ENCODE results near the gene ADGRL1. TPM values are rescaled to one million over a fixed set of nuclear protein-coding genes. Genes with fewer than 3 reads are reported as not detected.
A peak's percentile ranks its signal among the peaks of the same experiment; 100 is the strongest.
"Not testable (repeated sequence)": the region's sequence is repeated elsewhere in the genome, so short reads cannot be mapped to it uniquely, and the experiment has no call there.

ADGRL1 gene
- polyA plus RNA-seq: 10 to 100 TPM in 1 of 2 donors, 1 to 10 TPM in 1; 4.7 to 11.1 TPM

DNA sequence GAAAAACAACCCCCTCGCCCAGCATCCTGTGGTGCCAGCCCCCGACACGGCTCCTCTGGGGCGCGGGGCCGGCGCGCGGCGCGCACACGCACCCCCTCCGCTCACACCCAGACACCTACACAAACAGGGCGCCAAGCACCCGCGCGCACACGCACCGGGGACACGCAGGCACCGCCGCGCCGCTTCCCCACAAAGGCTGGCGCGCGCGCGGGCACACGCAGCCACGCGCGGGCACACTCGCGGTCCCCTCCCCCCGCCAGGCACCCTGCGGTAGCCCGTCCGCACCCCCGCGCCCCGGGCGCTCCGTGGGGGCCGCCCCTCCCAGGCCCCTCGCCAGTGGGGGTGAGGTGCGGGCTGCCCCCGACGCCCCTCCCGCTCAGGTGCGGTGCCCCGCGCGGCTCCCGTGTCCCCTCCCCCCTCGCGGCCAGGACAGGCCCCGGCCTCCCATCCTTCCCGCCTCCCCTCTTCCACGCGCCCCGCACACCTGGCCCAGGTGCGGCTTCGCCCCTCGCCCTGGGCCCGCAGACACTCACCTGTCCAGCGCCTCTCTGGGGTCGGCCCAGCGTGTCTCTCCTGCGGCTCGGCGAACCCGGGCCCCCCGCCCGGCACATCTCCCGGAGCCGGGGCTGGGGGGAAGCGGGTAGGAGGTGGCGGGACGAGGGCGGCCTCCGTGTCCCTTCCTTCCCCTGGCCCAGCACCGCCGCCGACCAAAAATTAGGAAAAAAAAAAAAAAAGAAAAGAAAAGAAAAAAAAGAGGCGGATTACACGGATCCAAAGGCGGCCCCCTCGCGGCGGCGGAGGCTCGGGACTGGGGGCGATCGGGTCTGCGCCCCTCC is at the start of gene ADGRL1:
ADGRL1 (minus strand) TSS at position 718 of the 836 bp plus-strand sequence. CDS start 22,567 bp downstream, outside the sequence.
- 1% methylated on average over 44 to 96 of the region's 96 CpGs for WGBS, 2 donors
- H3K9me3 ChIP-seq (ENCODE audit: control insufficient read depth in 2 of 2, insufficient read depth in 1 of 2, low read depth in 1 of 2, low read length in 1 of 2); H3K36me3 ChIP-seq (ENCODE audit: control insufficient read depth in 2 of 2, insufficient read depth in 2 of 2, low read length in 1 of 2); H3K27me3 ChIP-seq (ENCODE audit: control insufficient read depth in 1 of 2, insufficient read depth in 2 of 2, low read length in 2 of 2): not testable (repeated sequence)
- H3K4me1 ChIP-seq (ENCODE audit: control insufficient read depth in 2 of 2, insufficient read depth in 2 of 2, low read length in 1 of 2): peaks cover 0 to 12% of the 10 kb centered on the region in 2 donors
- peak within 1 kb of the TSS; percentile 49 to 54 for H3K4me3 ChIP-seq (ENCODE audit: low read depth in 1 of 2, low read length in 2 of 2)
- H3K27ac ChIP-seq (ENCODE audit: low read depth in 2 of 2, low read length in 1 of 2): peak within 1 kb of the TSS; percentile 41 to 60

- not testable (repeated sequence) for H3K36me3 ChIP-seq (ENCODE audit: control insufficient read depth in 2 of 2, insufficient read depth in 2 of 2, low read length in 1 of 2); H3K27me3 ChIP-seq (ENCODE audit: control insufficient read depth in 1 of 2, insufficient read depth in 2 of 2, low read length in 2 of 2); H3K4me1 ChIP-seq (ENCODE audit: control insufficient read depth in 2 of 2, insufficient read depth in 2 of 2, low read length in 1 of 2); H3K27ac ChIP-seq (ENCODE audit: low read depth in 2 of 2, low read length in 1 of 2); H3K9me3 ChIP-seq (ENCODE audit: control insufficient read depth in 2 of 2, insufficient read depth in 1 of 2, low read depth in 1 of 2, low read length in 1 of 2); H3K4me3 ChIP-seq (ENCODE audit: low read depth in 1 of 2, low read length in 2 of 2)
- 50 to 73% methylated on average over 1 of the region's 1 CpG for WGBS, 2 donors
Observed at GRCh38 chr19:14255316-14255715, 49.3 kb upstream of the ADGRL1 start.

DNA sequence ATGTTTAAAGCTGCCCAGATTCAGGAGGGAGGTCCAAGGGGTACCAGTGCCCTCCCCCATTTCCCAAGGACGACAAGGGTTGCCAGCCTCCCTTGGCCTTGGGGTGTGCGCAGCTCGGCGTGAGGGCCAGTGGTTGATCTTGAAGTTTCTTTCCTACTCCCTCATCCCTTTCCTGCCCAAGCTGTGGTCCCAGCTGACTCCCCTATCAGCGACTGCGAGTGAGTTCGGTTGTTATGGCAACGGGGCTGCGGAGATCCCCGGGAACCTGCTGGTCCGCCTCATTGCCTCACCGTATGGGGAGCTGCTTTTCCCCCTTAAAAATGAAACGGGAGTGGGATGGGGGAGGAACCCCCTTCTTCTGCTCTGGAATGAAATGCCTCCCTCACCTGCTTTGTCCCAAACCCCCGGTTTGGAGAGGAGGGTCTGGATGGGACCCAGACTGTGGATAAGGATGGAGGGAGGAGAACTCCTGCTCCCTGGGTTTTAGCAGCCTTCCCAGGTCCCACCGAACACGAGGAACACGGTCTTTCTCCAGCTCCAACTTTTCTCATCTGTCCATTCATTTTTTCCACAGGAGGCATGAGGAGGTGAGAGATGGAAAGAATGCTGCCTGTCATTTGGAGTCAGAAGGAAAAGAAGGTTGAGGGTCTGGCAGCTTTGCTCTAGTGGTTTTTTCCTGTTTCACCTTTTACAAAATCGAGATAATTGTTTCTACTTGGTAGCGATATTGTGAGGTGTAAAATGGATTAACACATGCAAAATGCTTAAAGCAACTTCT is 48.0 kb upstream of the ADGRL1 start:
- not testable (repeated sequence) for H3K36me3 ChIP-seq (ENCODE audit: control insufficient read depth in 2 of 2, insufficient read depth in 2 of 2, low read length in 1 of 2); H3K27ac ChIP-seq (ENCODE audit: low read depth in 2 of 2, low read length in 1 of 2); H3K4me3 ChIP-seq (ENCODE audit: low read depth in 1 of 2, low read length in 2 of 2); H3K27me3 ChIP-seq (ENCODE audit: control insufficient read depth in 1 of 2, insufficient read depth in 2 of 2, low read length in 2 of 2); H3K4me1 ChIP-seq (ENCODE audit: control insufficient read depth in 2 of 2, insufficient read depth in 2 of 2, low read length in 1 of 2); H3K9me3 ChIP-seq (ENCODE audit: control insufficient read depth in 2 of 2, insufficient read depth in 1 of 2, low read depth in 1 of 2, low read length in 1 of 2)
- 11 to 19% methylated on average over 19 of the region's 19 CpGs for WGBS, 2 donors

DNA sequence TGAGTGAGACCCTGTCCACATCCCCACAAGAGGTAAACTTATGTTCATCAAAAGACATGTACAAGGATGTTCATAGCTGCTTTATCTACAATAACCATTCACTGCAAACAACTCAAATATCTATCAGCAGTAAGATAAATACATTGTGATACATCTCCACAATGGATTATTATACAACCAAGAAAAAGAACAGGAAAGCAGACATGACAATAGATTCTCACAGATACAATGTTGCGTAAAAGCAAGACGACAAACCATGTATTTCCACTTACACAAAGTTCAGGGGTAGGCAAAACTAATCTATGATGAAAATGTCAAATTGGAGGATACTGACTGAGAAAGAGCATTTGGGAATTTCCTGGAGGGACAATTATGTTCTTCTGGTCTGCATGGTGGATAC is 46.2 kb upstream of the ADGRL1 start:
- not testable (repeated sequence) for H3K36me3 ChIP-seq (ENCODE audit: control insufficient read depth in 2 of 2, insufficient read depth in 2 of 2, low read length in 1 of 2); H3K4me3 ChIP-seq (ENCODE audit: low read depth in 1 of 2, low read length in 2 of 2); H3K27me3 ChIP-seq (ENCODE audit: control insufficient read depth in 1 of 2, insufficient read depth in 2 of 2, low read length in 2 of 2); H3K4me1 ChIP-seq (ENCODE audit: control insufficient read depth in 2 of 2, insufficient read depth in 2 of 2, low read length in 1 of 2); H3K27ac ChIP-seq (ENCODE audit: low read depth in 2 of 2, low read length in 1 of 2); H3K9me3 ChIP-seq (ENCODE audit: control insufficient read depth in 2 of 2, insufficient read depth in 1 of 2, low read depth in 1 of 2, low read length in 1 of 2)
- WGBS, 2 donors: 92 to 94% methylated on average over 2 of the region's 2 CpGs

DNA sequence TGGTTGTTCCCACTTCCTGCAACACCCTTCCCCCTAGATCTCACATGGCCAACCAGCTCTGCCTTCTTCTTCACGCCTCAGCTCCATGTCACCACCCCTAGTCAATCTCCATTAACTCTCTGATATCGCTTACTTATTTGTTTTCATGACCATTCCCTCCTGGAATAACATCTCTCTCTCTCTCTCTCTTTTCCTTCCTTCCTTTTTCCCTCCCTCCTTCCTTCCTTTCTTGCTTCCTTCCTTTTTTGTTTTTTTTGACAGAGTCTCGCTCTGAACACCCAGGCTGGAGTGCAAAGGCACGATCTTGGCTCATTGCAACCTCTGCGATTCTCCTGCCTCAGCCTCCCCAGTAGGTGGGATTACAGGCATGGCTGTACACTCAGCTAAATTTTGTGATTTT is 44.9 kb upstream of the ADGRL1 start:
- no peak overlapping the region for H3K4me3 ChIP-seq (ENCODE audit: low read depth in 1 of 2, low read length in 2 of 2)
- H3K9me3 ChIP-seq (ENCODE audit: control insufficient read depth in 2 of 2, insufficient read depth in 1 of 2, low read depth in 1 of 2, low read length in 1 of 2): no peaks in the 10 kb centered on the region
- no peaks in the 10 kb centered on the region for H3K4me1 ChIP-seq (ENCODE audit: control insufficient read depth in 2 of 2, insufficient read depth in 2 of 2, low read length in 1 of 2)
- H3K27ac ChIP-seq (ENCODE audit: low read depth in 2 of 2, low read length in 1 of 2): no peak overlapping the region
- no peaks in the 10 kb centered on the region for H3K36me3 ChIP-seq (ENCODE audit: control insufficient read depth in 2 of 2, insufficient read depth in 2 of 2, low read length in 1 of 2)
- WGBS, 2 donors: 74 to 78% methylated on average over 5 of the region's 5 CpGs
- no peaks in the 10 kb centered on the region for H3K27me3 ChIP-seq (ENCODE audit: control insufficient read depth in 1 of 2, insufficient read depth in 2 of 2, low read length in 2 of 2)

DNA sequence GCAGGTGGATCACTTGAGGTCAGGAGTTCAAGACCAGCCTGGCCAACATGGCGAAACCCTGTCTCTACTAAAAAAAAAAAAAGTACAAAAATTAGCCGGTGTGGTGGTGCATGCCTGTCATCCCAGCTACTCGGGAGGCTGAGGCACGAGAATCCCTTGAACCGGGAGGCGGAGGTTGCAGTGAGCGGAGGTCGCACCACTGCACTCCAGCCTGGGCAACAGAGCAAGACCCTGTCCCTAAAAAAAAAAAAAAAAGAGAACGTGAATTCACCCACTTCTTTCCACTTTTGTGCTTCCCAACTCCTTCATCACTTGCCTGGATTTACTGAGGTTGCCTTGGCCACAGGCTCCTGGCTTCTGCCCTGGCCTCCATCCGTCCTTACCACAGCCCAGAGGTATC is 44.3 kb upstream of the ADGRL1 start:
- H3K27me3 ChIP-seq (ENCODE audit: control insufficient read depth in 1 of 2, insufficient read depth in 2 of 2, low read length in 2 of 2); H3K36me3 ChIP-seq (ENCODE audit: control insufficient read depth in 2 of 2, insufficient read depth in 2 of 2, low read length in 1 of 2); H3K9me3 ChIP-seq (ENCODE audit: control insufficient read depth in 2 of 2, insufficient read depth in 1 of 2, low read depth in 1 of 2, low read length in 1 of 2); H3K27ac ChIP-seq (ENCODE audit: low read depth in 2 of 2, low read length in 1 of 2); H3K4me3 ChIP-seq (ENCODE audit: low read depth in 1 of 2, low read length in 2 of 2); H3K4me1 ChIP-seq (ENCODE audit: control insufficient read depth in 2 of 2, insufficient read depth in 2 of 2, low read length in 1 of 2): not testable (repeated sequence)
- WGBS, 2 donors: 89% methylated on average over 10 of the region's 10 CpGs

DNA sequence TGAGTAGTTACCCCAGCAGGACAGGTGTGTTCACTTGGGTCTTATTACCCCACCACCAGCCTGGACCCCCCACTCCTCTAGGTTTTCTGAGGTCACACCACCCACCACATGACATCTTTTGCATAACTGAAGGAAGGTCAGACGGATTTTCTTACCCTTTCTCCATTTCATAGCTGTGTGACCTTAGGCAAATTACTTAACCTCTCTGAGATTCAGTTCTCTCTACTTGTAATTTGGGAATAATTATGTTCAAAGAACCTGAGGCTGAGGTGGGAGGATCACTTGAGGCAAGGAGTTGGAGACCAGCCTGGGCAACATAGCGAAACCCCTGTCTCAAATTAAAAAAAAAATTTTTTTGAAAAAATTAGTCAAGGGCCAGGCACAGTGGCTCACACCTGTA is 43.9 kb upstream of the ADGRL1 start:
- not testable (repeated sequence) for H3K4me3 ChIP-seq (ENCODE audit: low read depth in 1 of 2, low read length in 2 of 2); H3K27me3 ChIP-seq (ENCODE audit: control insufficient read depth in 1 of 2, insufficient read depth in 2 of 2, low read length in 2 of 2); H3K36me3 ChIP-seq (ENCODE audit: control insufficient read depth in 2 of 2, insufficient read depth in 2 of 2, low read length in 1 of 2); H3K9me3 ChIP-seq (ENCODE audit: control insufficient read depth in 2 of 2, insufficient read depth in 1 of 2, low read depth in 1 of 2, low read length in 1 of 2); H3K27ac ChIP-seq (ENCODE audit: low read depth in 2 of 2, low read length in 1 of 2); H3K4me1 ChIP-seq (ENCODE audit: control insufficient read depth in 2 of 2, insufficient read depth in 2 of 2, low read length in 1 of 2)
- WGBS, 2 donors: 64 to 76% methylated on average over 2 of the region's 2 CpGs

DNA sequence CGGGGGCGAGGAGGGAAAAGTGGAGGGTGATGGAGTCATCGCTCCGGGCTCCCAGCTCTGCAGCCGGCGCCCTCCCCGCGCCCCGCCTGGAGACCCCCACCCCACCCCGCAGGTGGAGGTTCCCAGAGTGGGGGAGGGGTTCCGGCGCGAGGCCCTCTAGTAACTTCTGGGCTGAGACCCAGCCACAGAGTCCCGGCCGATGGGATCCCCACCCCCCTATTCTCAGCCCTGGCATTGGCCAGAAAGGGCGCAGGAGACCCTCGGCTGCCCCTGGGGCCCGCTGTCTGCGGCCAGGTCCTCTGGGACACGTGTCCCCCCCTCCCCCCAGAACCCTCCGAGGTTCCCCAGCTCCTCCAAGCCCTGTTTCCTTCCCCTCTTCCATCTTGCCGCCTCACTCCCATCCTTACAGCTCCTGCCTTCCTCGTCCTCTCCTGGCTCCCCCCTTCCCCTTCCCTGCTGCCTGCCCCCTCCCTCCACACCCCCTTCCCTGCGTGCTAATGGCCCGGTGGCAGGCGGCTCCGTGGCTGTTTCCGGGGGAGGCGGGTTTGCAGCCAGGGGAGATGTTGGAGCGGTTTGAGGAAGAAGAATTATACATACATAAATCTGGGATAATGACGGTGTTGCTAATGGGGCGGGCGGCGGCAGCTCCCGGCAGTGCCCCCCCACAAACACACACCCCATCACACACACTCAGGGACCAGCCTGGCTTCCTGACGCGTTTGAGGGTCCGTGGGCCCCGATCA is 43.2 kb upstream of the ADGRL1 start:
- H3K27me3 ChIP-seq (ENCODE audit: control insufficient read depth in 1 of 2, insufficient read depth in 2 of 2, low read length in 2 of 2); H3K9me3 ChIP-seq (ENCODE audit: control insufficient read depth in 2 of 2, insufficient read depth in 1 of 2, low read depth in 1 of 2, low read length in 1 of 2); H3K4me1 ChIP-seq (ENCODE audit: control insufficient read depth in 2 of 2, insufficient read depth in 2 of 2, low read length in 1 of 2); H3K36me3 ChIP-seq (ENCODE audit: control insufficient read depth in 2 of 2, insufficient read depth in 2 of 2, low read length in 1 of 2): not testable (repeated sequence)
- Histone ChIP-seq H3K27ac (ENCODE audit: low read depth in 2 of 2, low read length in 1 of 2) (peak overlapping the region in 1 of 2 donors; percentile 31), H3K4me3 (ENCODE audit: low read depth in 1 of 2, low read length in 2 of 2) (peak overlapping the region; percentile 37 to 46)
- 2 to 4% methylated on average over 31 to 38 of the region's 39 CpGs for WGBS, 2 donors

DNA sequence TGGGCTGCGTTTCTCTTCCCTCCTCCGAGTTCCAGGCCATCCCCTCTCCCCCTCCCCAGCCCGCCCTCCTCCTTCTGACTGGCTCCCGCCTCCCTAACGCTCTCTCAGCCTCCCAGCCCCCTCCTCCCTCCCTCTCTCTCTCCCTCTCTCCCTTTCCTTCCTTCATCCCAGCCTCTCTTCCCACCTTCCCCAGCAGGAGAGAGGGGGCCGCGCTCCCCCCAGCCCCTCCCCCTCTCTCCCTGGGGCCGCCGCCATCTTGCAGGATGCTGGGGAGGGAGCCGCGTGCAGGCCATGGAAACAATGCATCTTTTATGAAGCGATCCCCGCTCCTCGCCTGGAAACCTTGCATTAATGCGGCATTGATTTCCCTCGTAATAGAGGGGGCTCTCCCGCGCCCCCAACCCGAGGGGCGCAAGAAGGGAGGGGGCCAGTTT is 42.6 kb upstream of the ADGRL1 start:
- Histone ChIP-seq H3K9me3 (ENCODE audit: control insufficient read depth in 2 of 2, insufficient read depth in 1 of 2, low read depth in 1 of 2, low read length in 1 of 2) (no peaks in the 10 kb centered on the region), H3K27me3 (ENCODE audit: control insufficient read depth in 1 of 2, insufficient read depth in 2 of 2, low read length in 2 of 2) (no peaks in the 10 kb centered on the region), H3K4me3 (ENCODE audit: low read depth in 1 of 2, low read length in 2 of 2) (peak overlapping the region; percentile 37 to 46), H3K4me1 (ENCODE audit: control insufficient read depth in 2 of 2, insufficient read depth in 2 of 2, low read length in 1 of 2) (no peaks in the 10 kb centered on the region), H3K27ac (ENCODE audit: low read depth in 2 of 2, low read length in 1 of 2) (peak overlapping the region in 1 of 2 donors; percentile 1), H3K36me3 (ENCODE audit: control insufficient read depth in 2 of 2, insufficient read depth in 2 of 2, low read length in 1 of 2) (no peaks in the 10 kb centered on the region)
- WGBS, 2 donors: 0 to 1% methylated on average over 12 to 20 of the region's 20 CpGs
